ENCODE data around the gene TAGLN3. TPM values are rescaled to one million over a fixed set of nuclear protein-coding genes. Genes with fewer than 3 reads are reported as not detected.

The TAGLN3 gene
- not detected for total RNA-seq

DNA sequence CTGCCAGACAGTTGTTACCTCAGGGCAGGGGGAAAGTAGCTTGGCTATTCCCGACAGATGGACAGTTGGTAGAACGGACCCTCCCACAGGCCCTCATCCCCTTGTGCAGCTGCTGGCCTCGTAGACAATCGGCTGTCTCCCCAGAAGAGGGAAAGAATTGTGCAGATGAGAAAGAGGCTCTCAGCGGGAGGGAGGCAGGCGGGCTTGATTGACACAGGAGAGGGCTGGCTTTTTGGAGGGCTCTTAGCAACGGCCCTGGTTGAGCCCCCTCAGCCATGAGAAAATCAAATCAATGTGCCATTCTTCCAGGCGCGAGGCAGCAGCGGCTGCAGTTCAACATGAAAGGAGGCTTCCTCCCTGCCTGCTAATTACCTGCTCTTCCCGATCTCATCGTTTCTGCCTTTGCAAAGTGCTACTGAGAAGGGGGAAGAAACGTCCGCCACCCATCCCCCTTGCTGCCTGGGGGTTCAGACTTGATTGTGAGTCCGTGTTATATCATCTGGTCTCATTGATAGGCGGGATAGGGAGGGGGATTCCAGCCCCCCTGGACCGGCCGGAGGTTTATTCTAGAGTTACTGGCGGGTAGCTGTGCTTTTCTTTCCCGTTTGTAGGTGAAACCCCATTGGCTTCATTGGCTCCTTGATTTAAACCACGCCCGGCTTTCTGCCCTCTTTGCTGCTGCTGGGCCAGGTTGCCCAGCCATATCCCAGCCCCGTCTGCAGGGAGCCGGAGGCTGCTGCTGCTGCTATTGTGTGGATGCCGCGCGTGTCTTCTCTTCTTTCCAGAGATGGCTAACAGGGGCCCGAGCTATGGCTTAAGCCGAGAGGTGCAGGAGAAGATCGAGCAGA is at the start of gene TAGLN3:
Gene TAGLN3, plus strand, starts transcription at position 287 of the 848 bp plus-strand sequence. Its CDS starts 501 bp downstream, at position 788.
- peaks cover 22% of the 10 kb centered on the region for H3K4me1 Mint-ChIP-seq
- CTCF ChIA-PET: interaction anchor here (2.4 to 6.3 kb wide), 4 partner anchors 10 to 31 kb away, joined by 5 to 45 read pairs (median 17); no protein-coding TSS in a partner anchor
- peaks cover 4% of the 10 kb centered on the region for H3K36me3 Mint-ChIP-seq
- peak within 1 kb of the TSS; percentile 42 for H3K4me3 Mint-ChIP-seq
- no peak for ATAC-seq
- no peaks in the 10 kb centered on the region for H3K27me3 Mint-ChIP-seq
- DNase-seq: no peak
- H3K27ac Mint-ChIP-seq: no peak within 1 kb of the TSS
- no peaks in the 10 kb centered on the region for H3K9me3 Mint-ChIP-seq (ENCODE audit: low read depth)

DNA sequence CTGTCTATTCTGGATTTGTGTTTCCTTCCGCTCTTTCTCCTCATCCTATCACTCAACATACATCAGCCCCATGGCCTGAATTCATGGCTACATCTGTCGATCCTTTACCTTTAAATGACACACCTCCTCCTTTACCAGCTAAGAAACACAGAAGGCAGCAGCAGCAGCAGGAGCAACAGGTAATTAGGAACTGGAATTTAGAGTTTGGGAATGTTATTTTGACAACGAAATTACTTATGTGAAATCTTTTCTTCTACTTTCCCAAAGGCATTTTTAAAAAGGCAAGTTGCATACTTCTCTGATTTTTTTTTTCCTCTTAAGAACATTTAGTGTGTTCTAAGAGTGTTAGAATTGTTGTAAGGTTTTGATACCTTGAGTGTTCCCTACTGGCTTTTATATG is 49.0 kb upstream of the TAGLN3 start:
- ATAC-seq: no peak
- Mint-ChIP-seq H3K36me3 (no peaks in the 10 kb centered on the region), H3K27ac (no peak overlapping the region), H3K9me3 (ENCODE audit: low read depth) (no peaks in the 10 kb centered on the region), H3K4me3 (no peak overlapping the region), H3K4me1 (no peaks in the 10 kb centered on the region), H3K27me3 (no peaks in the 10 kb centered on the region)
- CTCF ChIA-PET: no interaction called here
- DNase-seq: no peak

DNA sequence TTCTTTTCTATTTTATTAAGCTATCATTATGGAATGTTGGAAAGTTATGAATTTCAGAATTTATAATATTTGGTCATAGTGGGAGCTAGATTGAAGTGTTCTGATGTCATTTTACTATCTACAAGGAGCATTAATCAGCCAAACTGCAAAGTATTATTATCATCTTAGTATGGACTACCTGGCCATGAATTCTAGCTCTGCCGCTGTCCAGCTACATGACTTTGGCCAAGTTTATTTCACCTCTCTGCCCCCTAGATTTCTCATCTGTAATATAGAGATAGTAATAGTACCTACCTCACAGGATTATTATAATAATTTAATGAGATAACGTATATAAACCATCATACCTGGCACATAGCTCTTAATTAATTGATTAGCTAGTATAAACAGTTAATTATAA is 47.7 kb upstream of the TAGLN3 start:
- Mint-ChIP-seq H3K4me1 (no peaks in the 10 kb centered on the region), H3K4me3 (no peak overlapping the region), H3K9me3 (ENCODE audit: low read depth) (no peaks in the 10 kb centered on the region), H3K27me3 (no peaks in the 10 kb centered on the region), H3K36me3 (no peaks in the 10 kb centered on the region), H3K27ac (no peak overlapping the region)
- CTCF ChIA-PET: interaction anchor here (0.7 kb wide), 1 partner anchor 17 kb away, joined by 3 read pairs; no protein-coding TSS in a partner anchor
- DNase-seq: no peak
- ATAC-seq: no peak

DNA sequence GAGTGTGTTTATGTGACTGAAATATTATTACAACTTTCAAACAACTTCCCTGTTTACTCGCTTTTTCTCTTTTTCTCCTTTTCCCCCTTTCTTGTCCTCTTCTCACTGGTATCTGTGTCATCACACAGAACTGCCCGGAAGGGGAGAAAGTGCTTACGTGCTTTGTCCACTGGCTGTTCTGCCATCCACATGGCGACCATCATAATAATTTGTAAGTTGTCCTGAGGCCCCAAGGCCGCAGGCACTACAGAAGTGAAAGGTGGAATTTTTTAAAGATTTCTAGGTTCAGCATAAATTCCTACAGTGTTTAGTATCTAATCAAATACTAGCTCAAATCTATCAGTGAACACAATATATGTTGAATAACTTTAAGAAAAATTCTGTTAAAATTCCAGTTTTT is 46.6 kb upstream of the TAGLN3 start:
- Mint-ChIP-seq H3K27me3 (no peaks in the 10 kb centered on the region), H3K36me3 (no peaks in the 10 kb centered on the region), H3K4me1 (no peaks in the 10 kb centered on the region), H3K4me3 (no peak overlapping the region), H3K27ac (no peak overlapping the region), H3K9me3 (ENCODE audit: low read depth) (no peaks in the 10 kb centered on the region)
- CTCF ChIA-PET: no interaction called here
- DNase-seq: no peak
- no peak for ATAC-seq

DNA sequence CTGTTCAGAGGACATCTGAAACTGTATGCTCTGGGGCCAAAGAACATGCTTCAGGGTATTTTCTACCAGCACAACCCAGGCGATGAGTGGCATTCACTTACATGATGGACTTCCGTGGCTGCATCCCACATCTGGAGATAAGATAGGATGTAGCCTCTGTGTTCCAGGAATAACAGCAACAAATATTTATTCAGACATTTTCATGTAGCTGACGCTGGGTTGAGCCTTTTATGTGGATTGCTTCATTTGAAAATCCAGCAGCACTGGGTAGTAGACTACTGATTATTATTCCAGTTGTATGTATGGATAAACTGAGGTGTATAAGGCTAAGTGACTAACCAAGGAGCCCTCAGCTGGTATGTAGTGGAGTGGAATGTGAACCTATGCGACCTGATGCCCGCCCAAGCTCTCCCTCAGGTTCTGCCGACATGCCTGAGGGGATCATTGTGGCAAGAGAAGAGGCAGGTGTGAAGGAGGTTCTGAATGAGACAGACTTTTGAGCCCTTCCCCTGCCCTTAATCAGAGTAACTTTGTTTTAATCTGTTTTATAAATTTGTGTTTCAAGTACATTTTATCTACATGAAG is 45.8 kb upstream of the TAGLN3 start:
- Mint-ChIP-seq H3K27me3 (no peaks in the 10 kb centered on the region), H3K9me3 (ENCODE audit: low read depth) (no peaks in the 10 kb centered on the region), H3K4me3 (no peak overlapping the region), H3K36me3 (no peaks in the 10 kb centered on the region), H3K27ac (no peak overlapping the region), H3K4me1 (peaks cover 5% of the 10 kb centered on the region)
- CTCF ChIA-PET: no interaction called here
- ATAC-seq: no peak
- DNase-seq: no peak

DNA sequence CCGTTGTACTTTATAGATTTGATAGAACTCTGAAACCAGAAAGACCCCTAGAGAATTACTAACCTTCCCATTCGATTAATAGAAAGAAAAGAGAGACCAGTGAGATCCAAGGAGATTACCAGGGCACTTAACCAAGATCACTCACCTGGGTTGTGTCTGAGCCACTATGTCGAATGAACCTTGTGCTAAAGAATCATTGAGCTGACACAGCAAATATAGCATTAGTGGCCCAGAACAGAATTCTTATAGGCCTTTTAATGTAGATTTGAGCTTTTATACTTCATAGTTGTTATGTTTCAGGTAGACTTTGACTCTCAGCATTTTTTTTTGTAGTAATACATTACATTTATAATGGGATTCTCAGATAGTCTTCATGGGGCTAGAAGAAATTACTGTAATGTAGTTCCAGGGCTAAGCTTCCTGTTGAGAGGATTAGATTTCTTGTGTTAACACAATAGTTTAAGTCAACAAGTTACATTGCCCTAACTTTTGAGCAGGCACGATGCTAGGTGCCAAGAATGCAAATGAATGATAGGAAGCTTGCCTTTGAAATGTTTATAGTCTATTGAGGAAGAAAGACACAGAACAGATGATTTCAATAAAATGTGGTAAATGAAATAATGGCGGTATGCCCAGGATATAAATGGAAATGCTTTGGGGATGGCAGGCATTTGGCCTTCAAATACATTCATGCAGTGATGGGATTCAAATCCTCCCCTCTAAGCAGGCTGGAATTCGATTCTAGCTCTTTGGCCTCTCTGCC is 44.3 kb upstream of the TAGLN3 start:
- no peak for DNase-seq
- Mint-ChIP-seq H3K9me3 (ENCODE audit: low read depth) (no peaks in the 10 kb centered on the region), H3K4me3 (no peak overlapping the region), H3K4me1 (peaks cover 6% of the 10 kb centered on the region), H3K36me3 (no peaks in the 10 kb centered on the region), H3K27ac (no peak overlapping the region), H3K27me3 (no peaks in the 10 kb centered on the region)
- ATAC-seq: no peak
- CTCF ChIA-PET: interaction anchor here (1.3 kb wide), 1 partner anchor 19 kb away, joined by 3 read pairs; no protein-coding TSS in a partner anchor

DNA sequence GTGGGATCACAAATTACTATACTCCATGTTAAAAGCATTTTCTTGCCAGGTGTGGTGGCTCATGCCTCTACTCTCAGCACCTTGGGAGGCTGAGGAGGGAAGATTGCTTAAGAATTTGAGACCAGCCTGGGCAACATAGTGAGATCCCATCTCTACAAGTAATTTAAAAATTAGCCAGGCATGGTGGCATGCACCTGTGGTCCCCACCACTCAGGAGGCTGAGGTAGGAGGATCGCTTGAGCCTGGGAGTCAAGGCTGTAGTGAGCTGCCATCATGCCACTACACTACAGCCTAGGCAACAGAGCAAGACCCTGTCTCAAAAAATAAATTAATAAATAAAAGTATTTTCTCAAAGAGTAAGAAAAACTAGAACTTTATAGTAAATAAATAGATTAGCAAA is 42.8 kb upstream of the TAGLN3 start:
- no peak overlapping the region for H3K27ac Mint-ChIP-seq
- no peaks in the 10 kb centered on the region for H3K27me3 Mint-ChIP-seq
- ATAC-seq (no peak), DNase-seq (no peak)
- CTCF ChIA-PET: interaction anchor here (1.8 kb wide), 1 partner anchor 58 kb away, joined by 5 read pairs; no protein-coding TSS in a partner anchor
- no peaks in the 10 kb centered on the region for H3K36me3 Mint-ChIP-seq
- H3K4me3 Mint-ChIP-seq: no peak overlapping the region
- H3K9me3 Mint-ChIP-seq (ENCODE audit: low read depth): no peaks in the 10 kb centered on the region
- peaks cover 6% of the 10 kb centered on the region for H3K4me1 Mint-ChIP-seq

DNA sequence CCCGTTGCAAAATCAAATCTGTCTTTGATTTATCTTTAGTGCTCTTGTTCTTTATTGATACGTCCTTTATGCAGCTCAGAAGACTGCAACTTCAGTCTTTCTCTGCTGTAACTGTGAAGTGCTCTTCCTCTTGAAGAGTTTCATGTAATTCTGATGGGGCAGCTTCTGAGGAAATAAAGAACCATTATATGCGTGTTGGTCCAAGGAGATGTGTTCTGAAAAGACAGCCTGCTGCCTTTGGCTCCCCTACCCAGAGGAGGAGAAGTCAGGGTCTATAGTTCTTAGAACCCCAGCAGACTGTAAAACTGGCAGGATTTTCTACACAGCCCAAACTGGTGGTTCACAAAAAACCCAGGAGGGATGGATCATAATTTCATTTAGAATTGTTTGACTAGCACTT is 42.3 kb upstream of the TAGLN3 start:
- no peak for DNase-seq
- ATAC-seq: no peak
- no peaks in the 10 kb centered on the region for H3K27me3 Mint-ChIP-seq
- H3K36me3 Mint-ChIP-seq: no peaks in the 10 kb centered on the region
- H3K9me3 Mint-ChIP-seq (ENCODE audit: low read depth): no peaks in the 10 kb centered on the region
- peaks cover 6% of the 10 kb centered on the region for H3K4me1 Mint-ChIP-seq
- H3K27ac Mint-ChIP-seq: no peak overlapping the region
- H3K4me3 Mint-ChIP-seq: no peak overlapping the region
- CTCF ChIA-PET: interaction anchor here (1.8 to 2.2 kb wide), 2 partner anchors 11 to 58 kb away, joined by 5 to 11 read pairs; no protein-coding TSS in a partner anchor

DNA sequence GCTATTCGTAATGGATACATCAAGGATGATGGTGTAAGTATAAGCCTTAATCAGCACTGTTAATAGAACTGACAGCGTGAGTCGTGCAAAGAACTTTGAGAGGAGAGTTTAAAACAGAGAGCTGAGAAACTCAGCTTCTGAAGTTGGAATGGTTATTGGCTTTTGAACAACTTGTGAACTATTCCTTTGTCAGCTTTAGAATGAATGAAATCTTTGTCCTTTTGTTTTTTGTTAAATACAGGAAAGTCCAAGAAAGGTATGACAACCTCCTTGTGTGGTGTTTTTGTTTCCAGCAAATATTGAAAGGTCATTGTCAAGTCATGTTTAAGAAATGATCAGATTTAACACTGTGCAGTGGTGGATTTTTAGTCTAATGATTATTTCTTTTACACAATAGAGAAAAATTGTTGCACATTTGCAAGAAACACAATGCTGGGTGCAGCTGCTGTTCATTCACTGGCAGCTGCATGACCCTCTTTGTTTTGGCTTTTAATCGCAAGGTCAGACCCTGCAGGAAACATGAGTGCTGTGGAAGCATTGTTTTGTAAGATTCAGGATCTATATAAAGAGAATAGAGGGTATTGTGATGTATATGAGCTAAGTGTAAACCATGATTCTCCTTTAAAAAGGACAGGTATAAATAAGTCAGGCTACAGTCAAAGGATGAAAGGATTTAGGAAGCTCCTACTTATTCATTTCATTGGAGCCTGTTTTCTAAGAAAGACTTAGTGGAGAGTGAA is 41.6 kb upstream of the TAGLN3 start:
- Mint-ChIP-seq H3K9me3 (ENCODE audit: low read depth) (no peaks in the 10 kb centered on the region), H3K4me1 (peaks cover 6% of the 10 kb centered on the region), H3K27ac (no peak overlapping the region), H3K36me3 (no peaks in the 10 kb centered on the region), H3K4me3 (no peak overlapping the region), H3K27me3 (no peaks in the 10 kb centered on the region)
- no peak for ATAC-seq
- CTCF ChIA-PET: interaction anchor here (1.0 to 2.2 kb wide), 3 partner anchors 11 to 287 kb away, joined by 3 to 11 read pairs (median 5); no protein-coding TSS in a partner anchor
- no peak for DNase-seq

DNA sequence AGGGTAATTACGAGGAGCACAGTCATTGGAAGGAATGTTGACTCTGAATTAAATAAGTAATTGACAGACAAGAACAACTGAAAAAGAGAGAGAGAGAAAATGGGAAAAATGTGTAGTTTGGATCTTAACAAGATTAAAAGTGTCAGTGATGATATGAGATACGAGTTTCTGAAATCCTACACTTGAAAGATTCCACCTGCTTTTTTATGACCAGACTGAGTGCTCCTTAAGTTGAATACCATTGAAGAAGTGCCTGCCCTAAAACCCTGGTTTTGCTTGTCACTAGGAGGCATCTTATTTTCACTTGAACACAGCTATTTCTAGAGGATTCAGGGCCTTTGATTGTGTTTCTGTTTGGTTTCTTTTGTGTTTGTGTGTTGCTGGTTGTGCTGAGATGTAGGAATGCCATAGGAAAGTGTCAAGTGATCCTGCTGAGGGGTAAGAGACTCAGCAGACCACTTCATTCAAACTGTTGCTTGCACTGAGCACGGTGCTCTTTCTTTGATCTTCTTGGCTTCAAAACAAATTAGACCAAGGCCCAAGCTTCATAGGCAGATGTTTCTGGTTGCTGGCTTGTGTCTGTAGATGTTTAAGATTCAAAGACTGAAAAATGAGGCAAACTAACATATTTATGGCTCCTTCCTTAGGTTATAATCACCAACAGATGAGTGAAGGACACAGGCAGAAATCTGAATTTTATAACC is 37.1 kb upstream of the TAGLN3 start:
- no peak for ATAC-seq
- no peaks in the 10 kb centered on the region for H3K36me3 Mint-ChIP-seq
- CTCF ChIA-PET: interaction anchor here (0.8 to 2.0 kb wide), 3 partner anchors 17 to 244 kb away, joined by 3 to 7 read pairs (median 6); partner anchors contain the start of gene ABHD10
- no peak overlapping the region for H3K4me3 Mint-ChIP-seq
- H3K9me3 Mint-ChIP-seq (ENCODE audit: low read depth): no peaks in the 10 kb centered on the region
- no peaks in the 10 kb centered on the region for H3K27me3 Mint-ChIP-seq
- no peak for DNase-seq
- peaks cover 12% of the 10 kb centered on the region for H3K4me1 Mint-ChIP-seq
- no peak overlapping the region for H3K27ac Mint-ChIP-seq

DNA sequence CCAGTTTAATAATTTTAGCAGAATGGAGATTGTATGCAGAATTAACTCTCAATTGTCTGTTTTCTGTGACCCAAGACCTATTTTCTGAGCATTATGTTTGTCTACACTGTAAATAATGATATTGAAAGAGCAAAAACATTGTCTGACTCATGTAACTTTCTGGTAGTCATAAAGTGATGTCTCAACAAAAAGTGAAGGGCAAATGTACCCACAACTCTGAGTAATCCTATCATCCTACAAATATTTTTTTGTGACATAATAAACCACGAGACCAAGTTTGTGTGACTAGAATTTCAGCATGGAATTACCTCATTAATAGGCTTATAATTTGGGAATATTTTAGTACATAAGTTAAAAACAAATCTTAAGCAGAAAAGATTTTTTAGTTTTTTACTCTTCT is 35.3 kb upstream of the TAGLN3 start:
- H3K36me3 Mint-ChIP-seq: no peaks in the 10 kb centered on the region
- DNase-seq: no peak
- no peak overlapping the region for H3K27ac Mint-ChIP-seq
- no peak for ATAC-seq
- no peaks in the 10 kb centered on the region for H3K9me3 Mint-ChIP-seq (ENCODE audit: low read depth)
- CTCF ChIA-PET: interaction anchor here (1.1 to 9.1 kb wide), 3 partner anchors 15 to 247 kb away, joined by 4 to 137 read pairs (median 6); partner anchors contain the start of gene ABHD10
- H3K4me3 Mint-ChIP-seq: no peak overlapping the region
- H3K4me1 Mint-ChIP-seq: peaks cover 13% of the 10 kb centered on the region
- no peaks in the 10 kb centered on the region for H3K27me3 Mint-ChIP-seq

DNA sequence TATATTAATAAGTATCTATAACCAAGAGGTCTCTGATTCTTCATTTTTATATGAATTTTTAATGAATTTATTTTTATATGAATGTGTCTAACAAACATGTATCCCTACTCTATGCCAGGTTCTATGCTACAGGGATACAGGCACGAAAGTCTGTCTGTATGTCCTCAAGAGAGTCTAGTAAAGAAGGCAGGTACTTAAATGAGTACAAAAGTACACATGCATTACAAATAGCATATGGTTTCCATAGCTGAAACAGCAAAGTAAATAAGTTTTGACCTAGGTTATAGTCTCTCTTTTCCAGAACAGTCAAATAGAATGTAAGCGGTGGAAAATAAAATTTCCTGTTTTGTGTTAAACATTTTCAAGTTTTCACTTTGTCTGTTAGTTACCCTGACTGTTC is 33.2 kb upstream of the TAGLN3 start:
- DNase-seq (no peak), ATAC-seq (no peak)
- H3K27ac Mint-ChIP-seq: no peak overlapping the region
- H3K36me3 Mint-ChIP-seq: no peaks in the 10 kb centered on the region
- H3K4me1 Mint-ChIP-seq: peaks cover 13% of the 10 kb centered on the region
- CTCF ChIA-PET: interaction anchor here (0.6 to 9.1 kb wide), 2 partner anchors 249 to 261 kb away, joined by 3 to 137 read pairs; no protein-coding TSS in a partner anchor
- H3K27me3 Mint-ChIP-seq: no peaks in the 10 kb centered on the region
- no peak overlapping the region for H3K4me3 Mint-ChIP-seq
- H3K9me3 Mint-ChIP-seq (ENCODE audit: low read depth): no peaks in the 10 kb centered on the region
